HCT116 (cell line): ENCODE data around the gene DLEU7. TPM values are rescaled to one million over a fixed set of nuclear protein-coding genes. Genes with fewer than 3 reads are reported as not detected.

Experiments
- ATAC-seq: fragments of 200-7000 bp; cut with Tn5 transposase; 2 replicates; pipeline ENCODE4 v1.9.1; 2020; ENCODE audit warnings: mild to moderate bottlenecking, moderate library complexity
- BruUV-seq: library from RNA; stranded (reverse); fragments of 400-500 nt; replicated peaks from 2 replicates; lab custom pipeline; 2021; lab: Mats Ljungman, UMichigan
- CTCF ChIA-PET: fragments of 300-600 bp; sonication (Branson Sonifier 250); formaldehyde crosslinking; loops from one replicate; lab custom pipeline; 2021; ENCODE audit warnings: antibody characterized with exemption; lab: Charles Lee
- POLR2A ChIA-PET: fragments of 300-600, 350-600 bp; sonication (Branson Sonifier 250); formaldehyde crosslinking; loops from one replicate; lab custom pipeline; 2021; ENCODE audit warnings: antibody characterized with exemption; lab: Charles Lee
- RAD21 ChIA-PET, 2 experiments: fragments of 300-600 bp; sonication (Branson Sonifier 250); formaldehyde crosslinking; loops; one replicate each; lab custom pipeline; 2023; ENCODE audit warnings: low total read pairs in 2 of 2; ENCODE audit not compliant: uncharacterized antibody in 2 of 2, unreplicated experiment in 2 of 2, low non-redundant PET in 1 of 2; lab: Charles Lee
- DNase-seq: peaks from one replicate; pipeline ENCODE4 v3.0.0-alpha.2; 2010; ENCODE audit warnings: low read depth, low spot score
- H2AFZ ChIP-seq: fragments of 200-600 bp; shearing (Covaris generic), sonication (generic); 2 replicates; pipeline ENCODE4 v1.6.1; 2017; ENCODE audit warnings: low read depth, mixed run types, mixed read lengths, antibody characterized with exemption, low read length; ENCODE audit not compliant: poor library complexity, severe bottlenecking
- H3K27ac ChIP-seq: 2 replicates; pipeline ENCODE4 v1.5.1; 2012; ENCODE audit warnings: low read depth, low read length
- H3K27me3 ChIP-seq: fragments of 200-600 bp; sonication (generic); 2 replicates; pipeline ENCODE4 v1.6.1; 2016; ENCODE audit warnings: mixed run types, low read length, mixed read lengths; ENCODE audit not compliant: insufficient read depth
- H3K36me3 ChIP-seq, 2 experiments: fragments of 200-500 bp in 1 of 2; fragments of 200-600 bp in 1 of 2; sonication (Bioruptor generic) in 1 of 2; sonication (generic) in 1 of 2; 2 replicates each; pipeline versions ENCODE4 v1.5.1 to v1.6.1; 2014 to 2016; ENCODE audit warnings: low read length in 2 of 2, inconsistent platforms in 1 of 2, mixed read lengths in 1 of 2, mixed run types in 1 of 2; ENCODE audit not compliant: insufficient read depth in 2 of 2, control insufficient read depth in 1 of 2
- H3K4me1 ChIP-seq, 2 experiments: fragments of 200-600 bp in 1 of 2; sonication (generic) in 1 of 2; 2 replicates each; pipeline versions ENCODE4 v1.5.1 to v1.6.1; 2012 to 2017; ENCODE audit warnings: low read length in 2 of 2, inconsistent platforms in 1 of 2, mild to moderate bottlenecking in 1 of 2, mixed read lengths in 1 of 2, mixed run types in 1 of 2, moderate library complexity in 1 of 2; ENCODE audit not compliant: insufficient read depth in 2 of 2, control insufficient read depth in 1 of 2
- H3K4me2 ChIP-seq: fragments of 200-600 bp; sonication (generic); 2 replicates; pipeline ENCODE4 v1.6.1; 2017; ENCODE audit warnings: mixed run types, low read length, mixed read lengths
- H3K4me3 ChIP-seq, 2 experiments: fragments of 200-600 bp in 1 of 2; sonication (generic) in 1 of 2; replicated peaks in 1 of 2; 2 replicates each; pipeline ENCODE4 v1.5.1; 2011 to 2016; ENCODE audit warnings: low read length in 2 of 2, control low read depth in 1 of 2, low read depth in 1 of 2, mild to moderate bottlenecking in 1 of 2, mixed read lengths in 1 of 2, mixed run types in 1 of 2
- H3K79me2 ChIP-seq: fragments of 200-600 bp; sonication (generic); 2 replicates; pipeline ENCODE4 v1.6.1; 2017; ENCODE audit warnings: mild to moderate bottlenecking, mixed run types, low read length, moderate library complexity, mixed read lengths; ENCODE audit not compliant: insufficient read depth
- H3K9ac ChIP-seq: fragments of 200-600 bp; sonication (generic); 2 replicates; pipeline ENCODE4 v1.6.1; 2016; ENCODE audit warnings: low read length, mixed read lengths
- H3K9me2 ChIP-seq: fragments of 200-600 bp; sonication (generic), shearing (Covaris generic); 2 replicates; pipeline ENCODE4 v1.6.1; 2017; ENCODE audit warnings: mixed run types, mild to moderate bottlenecking, moderate library complexity; ENCODE audit not compliant: insufficient read depth
- H3K9me3 ChIP-seq, 2 experiments: fragments of 200-500 bp in 1 of 2; fragments of 200-600 bp in 1 of 2; sonication (Bioruptor generic) in 1 of 2; sonication (generic) in 1 of 2; 2 replicates each; pipeline ENCODE4 v1.6.1; 2014 to 2017; ENCODE audit warnings: low read length in 2 of 2, mixed read lengths in 2 of 2, inconsistent platforms in 1 of 2, low read depth in 1 of 2, mild to moderate bottlenecking in 1 of 2, mixed run types in 1 of 2, moderate library complexity in 1 of 2; ENCODE audit not compliant: control insufficient read depth in 1 of 2, insufficient read depth in 1 of 2
- H4K20me1 ChIP-seq: fragments of 200-600 bp; sonication (generic), shearing (Covaris generic); 2 replicates; pipeline ENCODE4 v1.6.1; 2017; ENCODE audit warnings: mixed run types, mild to moderate bottlenecking, moderate library complexity; ENCODE audit not compliant: insufficient read depth
- ATF3 ChIP-seq: IDR thresholded peaks from 2 replicates; pipeline ENCODE4 v1.6.1; 2012
- CEBPB ChIP-seq: IDR thresholded peaks from 2 replicates; pipeline ENCODE4 v1.6.1; 2012; ENCODE audit warnings: low read depth
- EGR1 ChIP-seq: IDR thresholded peaks from 2 replicates; pipeline ENCODE4 v1.6.1; 2012; ENCODE audit warnings: low read depth
- ELF1 ChIP-seq: IDR thresholded peaks from 2 replicates; pipeline ENCODE4 v1.6.1; 2012; ENCODE audit warnings: low read depth, borderline replicate concordance
- EZH2 ChIP-seq: fragments of 200-600 bp; sonication (generic); IDR thresholded peaks from 2 replicates; pipeline ENCODE4 v1.6.1; 2017; ENCODE audit warnings: antibody characterized with exemption, mixed run types
- EZH2phosphoT487 ChIP-seq: fragments of 200-600 bp; IDR thresholded peaks from 2 replicates; pipeline ENCODE4 v1.6.1; 2018; ENCODE audit warnings: antibody characterized with exemption, borderline replicate concordance
- JUND ChIP-seq: IDR thresholded peaks from 2 replicates; pipeline ENCODE4 v1.6.1; 2012
- MAX ChIP-seq: IDR thresholded peaks from 2 replicates; pipeline ENCODE4 v1.6.1; 2012
- POLR2AphosphoS5 ChIP-seq: IDR thresholded peaks from 2 replicates; pipeline ENCODE4 v1.6.1; 2011; ENCODE audit warnings: mild to moderate bottlenecking, low read depth, low read length, moderate library complexity
- RAD21 ChIP-seq: IDR thresholded peaks from 2 replicates; pipeline ENCODE4 v1.6.1; 2012; ENCODE audit warnings: low read depth, mild to moderate bottlenecking
- REST ChIP-seq: IDR thresholded peaks from 2 replicates; pipeline ENCODE4 v1.6.1; 2012; ENCODE audit warnings: low read depth
- TCF7L2 ChIP-seq: IDR thresholded peaks from 2 replicates; pipeline ENCODE4 v1.7.0; 2011; ENCODE audit warnings: borderline replicate concordance, inconsistent platforms; ENCODE audit not compliant: insufficient read depth, insufficient read length; ENCODE audit errors: extremely low read depth
- YY1 ChIP-seq: IDR thresholded peaks from 2 replicates; pipeline ENCODE4 v1.6.1; 2011; ENCODE audit warnings: low read length, low read depth, moderate library complexity, mild to moderate bottlenecking; ENCODE audit not compliant: insufficient replicate concordance; ENCODE audit errors: extremely low read depth
- ZBTB33 ChIP-seq: IDR thresholded peaks from 2 replicates; pipeline ENCODE4 v1.6.1; 2011; ENCODE audit warnings: mild to moderate bottlenecking, low read length, moderate library complexity; ENCODE audit not compliant: insufficient replicate concordance; ENCODE audit errors: extremely low read depth
- ZFX ChIP-seq: fragments of 450-650 bp; IDR thresholded peaks from 2 replicates; pipeline ENCODE4 v1.6.1; 2017
- ZNF274 ChIP-seq: fragments of 200-500 bp; sonication (Bioruptor generic); IDR thresholded peaks from 2 replicates; pipeline ENCODE4 v1.6.1; 2014; ENCODE audit warnings: mild to moderate bottlenecking, low read depth, low read length, inconsistent platforms
- intact Hi-C: fragments of 100-400 bp; cut with micrococcal nuclease; formaldehyde crosslinking; loops from 2 replicates; pipeline ENCODE4 v1.10.0; 2022
- total RNA-seq: library from RNA; stranded (reverse); gene quantifications from one replicate; pipeline ENCODE4 v1.2.1, GENCODE V29; 2021; ENCODE audit not compliant: unreplicated experiment

Gene DLEU7
- total RNA-seq, 1 experiment from 2014 or later, result not detected

- no TSS peak for BruUV-seq
- no peaks in the 10 kb centered on the region for H3K27me3 ChIP-seq
- no peaks in the 10 kb centered on the region for H4K20me1 ChIP-seq
- H3K79me2 ChIP-seq, result no peaks in the 10 kb centered on the region
- no peak overlapping the region for H3K4me2 ChIP-seq
- ChIA-PET RAD21 (no interaction called here), CTCF (no interaction called here), POLR2A (no interaction called here)
- no peaks in the 10 kb centered on the region for H3K9me2 ChIP-seq
- H3K9me3 ChIP-seq, result no peaks in the 10 kb centered on the region
- H3K27ac ChIP-seq, result no peak overlapping the region
- no peaks in the 10 kb centered on the region for H3K4me1 ChIP-seq
- intact Hi-C loops, result no loop called here
- TF ChIP-seq ZBTB33 (no peak), REST (no peak), RAD21 (no peak), EZH2phosphoT487 (no peak), EGR1 (no peak), YY1 (no peak), ZFX (no peak), ATF3 (no peak), POLR2AphosphoS5 (no peak), EZH2 (no peak), ZNF274 (no peak), CEBPB (no peak), MAX (no peak), TCF7L2 (no peak), JUND (no peak), ELF1 (no peak)
- ATAC-seq (no peak), DNase-seq (no peak)
- H2AFZ ChIP-seq, result no peak overlapping the region
- H3K9ac ChIP-seq, result no peak overlapping the region
- no peak overlapping the region for H3K4me3 ChIP-seq
- no peaks in the 10 kb centered on the region for H3K36me3 ChIP-seq
These were observed 7.0 kb upstream of the DLEU7 start for GRCh38 chr13:50850445-50850844.
